Aorta (tissue), 5 donors: ENCODE results near the gene CDCA8. TPM values are rescaled to one million over a fixed set of nuclear protein-coding genes. Genes with fewer than 3 reads are reported as not detected.

Experiments
- ATAC-seq: fragments of 200-7000 bp; cut with Tn5 transposase; one replicate; pipeline ENCODE4 v1.9.1; 2022; ENCODE audit warnings: moderate library complexity; ENCODE audit not compliant: low FRiP score
- DNase-seq, 2 donors: peaks; one replicate each; pipeline ENCODE4 v3.0.0-alpha.2; 2020
- H3K27ac ChIP-seq, 2 donors: one replicate each; pipeline ENCODE4 v1.5.1; 2013; ENCODE audit warnings: low read length in 2 of 2, mild to moderate bottlenecking in 2 of 2, moderate library complexity in 2 of 2, control low read depth in 1 of 2, inconsistent platforms in 1 of 2, low read depth in 1 of 2
- H3K27me3 ChIP-seq, 2 donors: one replicate each; pipeline ENCODE4 v1.6.1; 2013; ENCODE audit warnings: control low read depth in 1 of 2, low read length in 1 of 2, mild to moderate bottlenecking in 1 of 2, moderate library complexity in 1 of 2; ENCODE audit not compliant: insufficient read depth in 2 of 2, control insufficient read depth in 1 of 2
- H3K36me3 ChIP-seq, 2 donors: one replicate each; pipeline ENCODE4 v1.6.1; 2013; ENCODE audit warnings: control low read depth in 1 of 2, low read length in 1 of 2, mild to moderate bottlenecking in 1 of 2; ENCODE audit not compliant: insufficient read depth in 2 of 2, control insufficient read depth in 1 of 2
- H3K4me1 ChIP-seq, 2 donors: one replicate each; pipeline ENCODE4 v1.6.1; 2013; ENCODE audit warnings: low read length in 2 of 2, control low read depth in 1 of 2, mild to moderate bottlenecking in 1 of 2, moderate library complexity in 1 of 2; ENCODE audit not compliant: insufficient read depth in 2 of 2, control insufficient read depth in 1 of 2
- H3K4me3 ChIP-seq, 2 donors: one replicate each; pipeline ENCODE4 v1.5.1; 2013; ENCODE audit warnings: low read length in 2 of 2, control low read depth in 1 of 2, mild to moderate bottlenecking in 1 of 2
- H3K9me3 ChIP-seq: one replicate; pipeline ENCODE4 v1.6.1; 2013; ENCODE audit warnings: mild to moderate bottlenecking, low read length; ENCODE audit not compliant: control insufficient read depth
- WGBS, 2 donors: extraction: QIAGEN DNeasy Blood & Tissue Kit; methylation state at CpG; one replicate each; pipeline ENCODE4 v1.1.7; 2013; 5-methylcytosine and 5-hydroxymethylcytosine counted together
- intact Hi-C, 2 donors: fragments of 100-400 bp; cut with DNase I; formaldehyde crosslinking; loops; one replicate each; pipeline versions ENCODE4 v1.14.2 to v1.15.0; 2022
- polyA plus RNA-seq, 2 donors: library from polyadenylated mRNA; stranded (reverse); fragments of 200-250 nt; gene quantifications; one replicate each; pipeline ENCODE4 v1.2.3, GENCODE V29; 2013
- total RNA-seq, 2 donors: library from RNA; stranded (reverse); fragmentation: NEBNext Ultra II Directional; extraction: Animal tissue kit (Norgen Biotek cat#: 25700); gene quantifications; one replicate each; pipeline ENCODE4 v1.2.1, GENCODE V29; 2021
- donor health status: healthy with polysubstance abuse.
- donor health status: Bipolar disorder and iron deficiency.
- donor health status: DM: no; HTN: no; CAD: no.
- donor health status: DM: no; HTN: no; CAD: no.
- donor health status: DM: yes; HTN: yes; CAD: no.

CDCA8 gene
- total and polyA plus RNA-seq, 4 donors: 0.56 to 1.2 (median 0.80) TPM

DNA sequence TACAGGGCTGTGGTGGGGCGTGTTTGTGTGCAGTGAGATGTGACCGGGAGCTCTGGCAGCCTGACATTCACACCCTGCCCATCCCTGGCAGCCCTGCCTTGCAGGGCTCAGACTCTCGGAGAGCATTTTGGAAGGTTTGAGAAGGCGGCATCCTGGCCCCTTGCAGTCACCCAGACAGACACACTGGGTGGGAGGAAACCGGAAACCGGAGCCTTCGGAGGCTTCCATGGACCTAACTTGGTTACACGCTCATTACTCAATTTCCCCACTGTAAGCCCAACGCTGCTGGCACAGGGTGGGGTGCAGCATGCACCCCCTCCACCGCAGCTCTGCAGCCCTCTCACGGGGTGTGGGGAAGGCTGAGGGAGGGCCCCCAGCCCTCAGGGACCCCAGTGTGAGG is 35.4 kb upstream of the CDCA8 start:
- intact Hi-C loops: no loop called here
- H3K27ac ChIP-seq: no peak overlapping the region
- WGBS, 2 donors: 74 to 76% methylated on average over 11 of the region's 11 CpGs
- H3K9me3 ChIP-seq: no peaks in the 10 kb centered on the region
- H3K4me3 ChIP-seq: no peak overlapping the region
- H3K36me3 ChIP-seq: no peaks in the 10 kb centered on the region
- ATAC-seq (no peak), DNase-seq (no peak)
- no peaks in the 10 kb centered on the region for H3K27me3 ChIP-seq
- no peaks in the 10 kb centered on the region for H3K4me1 ChIP-seq

DNA sequence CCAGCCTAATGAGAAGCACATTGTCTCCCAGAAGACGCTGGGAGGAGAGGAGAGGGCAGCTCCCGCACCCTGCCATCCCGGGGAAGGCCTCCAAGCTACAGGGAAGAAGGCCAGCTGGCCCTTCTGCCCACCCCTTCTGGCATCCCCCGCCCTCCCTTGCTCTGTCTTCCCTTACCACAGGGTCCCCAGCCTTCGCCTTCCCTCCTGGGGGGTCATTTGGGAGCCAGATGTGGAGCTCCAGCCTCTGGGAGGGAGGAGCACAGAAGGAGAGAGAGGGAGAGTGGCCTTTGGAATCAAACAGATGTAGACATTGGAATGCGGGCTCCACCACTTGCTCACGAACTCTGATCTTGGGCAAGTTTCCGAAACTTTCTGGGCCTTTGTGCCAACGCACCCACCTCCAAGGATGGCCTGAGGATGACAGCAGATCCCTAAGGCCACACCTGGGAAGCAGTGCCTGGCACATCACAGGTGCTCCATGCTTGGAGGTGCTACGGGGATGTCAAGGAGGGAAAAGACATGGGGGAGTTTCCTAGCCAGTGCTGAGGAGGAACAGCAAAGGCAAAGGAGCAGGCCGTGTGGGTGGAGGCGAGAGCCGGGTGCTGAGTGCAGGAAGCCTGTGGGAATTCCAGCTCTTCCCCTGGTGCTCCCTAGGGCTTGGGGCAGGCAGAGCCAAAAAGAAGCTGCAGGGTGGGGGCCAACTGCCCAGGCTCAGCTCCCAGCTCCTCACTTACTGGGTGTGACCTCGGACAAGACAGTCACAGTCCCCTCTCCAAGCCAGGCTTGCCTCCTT is 34.5 kb upstream of the CDCA8 start:
- Histone ChIP-seq H3K27ac (no peak overlapping the region), H3K27me3 (no peaks in the 10 kb centered on the region), H3K36me3 (no peaks in the 10 kb centered on the region), H3K4me1 (no peaks in the 10 kb centered on the region), H3K9me3 (no peaks in the 10 kb centered on the region), H3K4me3 (no peak overlapping the region)
- WGBS, 2 donors: 54 to 55% methylated on average over 14 of the region's 14 CpGs
- DNase-seq (no peak), ATAC-seq (no peak)
- intact Hi-C loops: no loop called here

DNA sequence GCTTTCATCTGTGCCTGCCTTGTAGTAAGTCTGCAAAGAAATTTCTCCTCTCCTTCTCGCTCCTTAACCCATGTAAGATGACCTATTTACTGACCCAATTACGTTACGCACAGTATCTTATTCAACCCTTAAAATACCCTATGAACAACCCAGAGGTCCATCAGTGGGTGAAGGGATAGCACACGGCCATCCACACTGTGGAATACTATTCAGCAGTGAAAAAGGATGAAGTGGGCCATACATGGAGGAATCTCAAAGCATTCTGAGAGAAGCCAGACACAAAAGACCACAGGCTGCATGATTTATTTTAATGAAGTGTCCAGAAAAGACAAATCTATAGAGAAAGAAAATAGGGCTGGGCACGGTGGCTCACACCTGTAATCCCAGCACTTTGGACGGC is 33.8 kb upstream of the CDCA8 start:
- DNase-seq (no peak), ATAC-seq (no peak)
- Histone ChIP-seq H3K9me3 (no peaks in the 10 kb centered on the region), H3K27me3 (no peaks in the 10 kb centered on the region), H3K36me3 (no peaks in the 10 kb centered on the region), H3K4me1 (no peaks in the 10 kb centered on the region), H3K4me3 (no peak overlapping the region), H3K27ac (no peak overlapping the region)
- 87 to 88% methylated on average over 6 of the region's 6 CpGs for WGBS, 2 donors
- intact Hi-C loops: no loop called here

DNA sequence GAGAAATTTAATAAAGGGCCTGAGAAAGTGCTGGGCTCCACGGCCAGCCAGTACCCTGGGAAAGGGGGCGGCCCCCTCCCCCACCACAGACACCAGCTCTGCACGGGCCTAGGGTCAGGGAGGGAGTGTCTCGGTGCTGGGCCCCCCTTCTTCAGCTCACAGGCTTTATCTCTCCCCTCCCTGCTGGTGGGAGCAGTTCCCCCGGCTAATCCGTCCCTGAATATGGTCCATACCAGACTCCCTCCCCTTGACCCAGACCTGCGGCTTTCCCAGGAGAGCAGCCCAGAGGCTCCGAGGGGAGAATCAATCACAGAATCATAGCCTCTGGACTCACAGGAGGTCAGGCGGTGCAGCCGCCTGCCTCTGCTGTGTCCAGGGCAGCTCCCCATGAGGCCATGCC is 31.7 kb upstream of the CDCA8 start:
- Histone ChIP-seq H3K4me1 (no peaks in the 10 kb centered on the region), H3K36me3 (no peaks in the 10 kb centered on the region), H3K9me3 (no peaks in the 10 kb centered on the region), H3K27me3 (no peaks in the 10 kb centered on the region), H3K27ac (no peak overlapping the region), H3K4me3 (no peak overlapping the region)
- 43 to 46% methylated on average over 10 of the region's 10 CpGs for WGBS, 2 donors
- ATAC-seq: no peak
- intact Hi-C loops: no loop called here
- no peak for DNase-seq

- 50 to 57% methylated on average over 9 of the region's 9 CpGs for WGBS, 2 donors
- no peaks in the 10 kb centered on the region for H3K9me3 ChIP-seq
- no peak overlapping the region for H3K27ac ChIP-seq
- no peaks in the 10 kb centered on the region for H3K4me1 ChIP-seq
- no peak for DNase-seq
- H3K27me3 ChIP-seq: no peaks in the 10 kb centered on the region
- intact Hi-C loops: no loop called here
- no peak for ATAC-seq
- no peak overlapping the region for H3K4me3 ChIP-seq
- H3K36me3 ChIP-seq: no peaks in the 10 kb centered on the region
Measured at GRCh38 chr1:37661401-37661800, 30.9 kb upstream of the CDCA8 start.

- intact Hi-C loops: no loop called here
- no peak for ATAC-seq
- H3K27ac ChIP-seq: no peak overlapping the region
- no peaks in the 10 kb centered on the region for H3K36me3 ChIP-seq
- H3K9me3 ChIP-seq: no peaks in the 10 kb centered on the region
- DNase-seq: no peak
- no peaks in the 10 kb centered on the region for H3K4me1 ChIP-seq
- H3K4me3 ChIP-seq: no peak overlapping the region
- WGBS, 2 donors: 84 to 85% methylated on average over 11 of the region's 11 CpGs
- H3K27me3 ChIP-seq: no peaks in the 10 kb centered on the region
Measured at GRCh38 chr1:37662031-37662755, 30.1 kb upstream of the CDCA8 start.

DNA sequence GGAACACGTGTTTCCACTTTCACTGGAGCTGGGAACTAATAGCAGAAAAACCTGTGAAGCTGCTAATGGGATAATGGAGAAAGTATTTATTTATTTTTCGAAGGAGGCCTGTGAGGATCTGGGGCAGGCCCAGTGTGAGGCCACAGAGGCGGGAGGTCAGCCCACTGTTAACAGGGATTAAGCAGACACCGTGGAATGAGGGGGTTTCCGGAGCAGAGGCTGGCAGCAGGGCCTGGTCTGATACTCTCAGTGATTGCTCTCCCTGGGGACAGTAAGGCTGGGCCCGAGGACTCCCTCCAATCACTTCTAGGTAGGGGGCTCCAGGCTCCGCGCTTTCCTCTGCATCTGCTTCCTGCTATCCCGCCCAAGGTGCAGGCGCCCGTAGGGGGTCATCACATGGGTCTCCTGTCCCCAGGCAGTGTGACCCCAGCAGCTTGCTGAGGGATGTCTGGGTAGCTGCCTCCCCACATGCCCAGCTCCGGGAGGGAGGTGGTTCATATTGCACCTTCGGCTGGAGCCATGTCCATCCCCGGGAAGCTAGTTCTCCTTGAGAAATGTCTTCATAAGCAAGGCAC is 28.8 kb upstream of the CDCA8 start:
- intact Hi-C loops: no loop called here
- Histone ChIP-seq H3K9me3 (no peaks in the 10 kb centered on the region), H3K4me3 (no peak overlapping the region), H3K27me3 (no peaks in the 10 kb centered on the region), H3K4me1 (no peaks in the 10 kb centered on the region), H3K27ac (no peak overlapping the region), H3K36me3 (no peaks in the 10 kb centered on the region)
- DNase-seq (no peak), ATAC-seq (no peak)
- WGBS, 2 donors: 38 to 40% methylated on average over 14 of the region's 14 CpGs

DNA sequence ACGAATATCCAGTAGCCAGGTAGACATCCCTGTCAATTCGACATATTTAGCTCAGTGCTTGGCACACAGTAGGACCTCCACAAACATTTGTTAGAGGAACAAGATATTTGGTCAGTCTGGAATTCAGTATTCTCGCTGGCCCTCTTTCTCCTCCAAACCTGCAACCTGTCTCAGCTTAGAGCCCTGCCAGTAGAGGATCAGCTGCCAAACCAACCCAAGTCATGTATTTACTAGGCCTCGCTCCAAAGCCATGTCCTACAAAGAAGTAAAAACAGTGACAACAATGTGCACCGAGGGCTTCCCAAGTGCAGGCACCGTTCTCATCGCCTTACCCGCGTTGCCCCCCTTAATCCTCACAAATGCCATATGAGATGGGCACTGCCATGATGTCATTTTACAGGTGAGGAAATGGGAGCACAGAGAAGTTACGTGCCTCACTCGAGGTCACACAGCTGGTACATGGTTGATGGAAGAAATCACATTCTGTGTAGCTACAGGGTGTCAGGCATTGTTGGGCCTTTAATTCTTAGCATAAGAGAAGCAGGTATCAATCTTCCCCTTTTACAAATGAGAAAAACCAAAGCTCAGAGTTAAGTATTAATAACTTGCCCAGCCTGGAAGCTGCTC is 26.0 kb upstream of the CDCA8 start:
- no peaks in the 10 kb centered on the region for H3K36me3 ChIP-seq
- 80 to 81% methylated on average over 11 of the region's 11 CpGs for WGBS, 2 donors
- no peak overlapping the region for H3K4me3 ChIP-seq
- no peaks in the 10 kb centered on the region for H3K27me3 ChIP-seq
- no peak overlapping the region for H3K27ac ChIP-seq
- H3K4me1 ChIP-seq: no peaks in the 10 kb centered on the region
- H3K9me3 ChIP-seq: no peaks in the 10 kb centered on the region
- intact Hi-C loops: no loop called here
- DNase-seq (no peak), ATAC-seq (no peak)
